HG02678 (cell line): Measurements from ENCODE around the gene PIEZO1.
"Not testable (repeated sequence)": the region's sequence is repeated elsewhere in the genome, so short reads cannot be mapped to it uniquely, and the experiment has no call there.

ENCODE experiments used
- ATAC-seq: cut with Tn5 transposase; IDR thresholded peaks from one replicate; pipeline ENCODE4 v1.9.1; 2021; ENCODE audit warnings: mild to moderate bottlenecking, moderate library complexity; ENCODE audit not compliant: unreplicated experiment

Gene PIEZO1

GRCh38 chr16:88678224-88678979 is 106.6 kb downstream of the PIEZO1 start:
- no peak for ATAC-seq

GRCh38 chr16:88677721-88678120 is 107.3 kb downstream of the PIEZO1 start:
- ATAC-seq, result no peak

GRCh38 chr16:88676502-88677242 is 108.3 kb downstream of the PIEZO1 start:
- ATAC-seq, result no peak

- ATAC-seq, result no peak
Observed at GRCh38 chr16:88673716-88674379, 111.2 kb downstream of the PIEZO1 start.

GRCh38 chr16:88672776-88673175 is 112.2 kb downstream of the PIEZO1 start:
- ATAC-seq, result no peak

- ATAC-seq, result no peak
Observed at GRCh38 chr16:88671806-88672205, 113.2 kb downstream of the PIEZO1 start.

- no peak for ATAC-seq
Observed at GRCh38 chr16:88669980-88670379, 115.0 kb downstream of the PIEZO1 start.

- ATAC-seq, result not testable (repeated sequence)
Observed at GRCh38 chr16:88669493-88669892, 115.5 kb downstream of the PIEZO1 start.

- ATAC-seq, result no peak
Observed at GRCh38 chr16:88667461-88667860, 117.6 kb downstream of the PIEZO1 start.

GRCh38 chr16:88665570-88665969 is 119.5 kb downstream of the PIEZO1 start:
- no peak for ATAC-seq
